GM18951 (cell line): ENCODE results near the gene CISD1.

Experiments
- POLR2A ChIP-seq: IDR thresholded peaks from 4 replicates; pipeline ENCODE4 v1.6.1; 2011; ENCODE audit warnings: mild to moderate bottlenecking; ENCODE audit not compliant: insufficient read length, insufficient read depth; ENCODE audit errors: extremely low read depth
- in situ Hi-C: fragments of 300-500 bp; cut with MboI; formaldehyde crosslinking; loops from one replicate; pipeline ENCODE4 v1.12.0; 2022; ENCODE audit warnings: low sequenced_read_pairs, mixed read lengths, inconsistent platforms; ENCODE audit not compliant: unreplicated experiment

CISD1 gene

GRCh38 chr10:58307676-58308075, 38.7 kb downstream of the CISD1 start:
- in situ Hi-C loops = no loop called here

GRCh38 chr10:58311026-58311425, 42.1 kb downstream of the CISD1 start:
- TF ChIP-seq POLR2A = no peak
- in situ Hi-C loops = no loop called here

More at GRCh38 chr10:58307676-58308075, 38.7 kb downstream of the CISD1 start:
- no peak for TF ChIP-seq POLR2A

- in situ Hi-C loops = no loop called here
- no peak for TF ChIP-seq POLR2A
Measured at GRCh38 chr10:58316874-58317273, 47.9 kb downstream of the CISD1 start.

- TF ChIP-seq POLR2A = no peak
- in situ Hi-C loops = no loop called here
Measured at GRCh38 chr10:58318346-58318745, 49.4 kb downstream of the CISD1 start.

GRCh38 chr10:58319599-58319998, 50.6 kb downstream of the CISD1 start:
- in situ Hi-C loops = no loop called here
- no peak for TF ChIP-seq POLR2A

GRCh38 chr10:58320351-58321049, 51.5 kb downstream of the CISD1 start:
- TF ChIP-seq POLR2A = no peak
- in situ Hi-C loops = no loop called here

- TF ChIP-seq POLR2A = no peak
- in situ Hi-C loops = no loop called here
Measured at GRCh38 chr10:58322072-58322834, 53.3 kb downstream of the CISD1 start.

- in situ Hi-C loops = no loop called here
- TF ChIP-seq POLR2A = no peak
Measured at GRCh38 chr10:58322835-58323209, 53.9 kb downstream of the CISD1 start.

GRCh38 chr10:58326967-58327381, 58.0 kb downstream of the CISD1 start:
- in situ Hi-C loops = no loop called here
- TF ChIP-seq POLR2A = no peak

GRCh38 chr10:58328233-58328632, 59.3 kb downstream of the CISD1 start:
- in situ Hi-C loops = no loop called here
- TF ChIP-seq POLR2A = no peak

- in situ Hi-C loops = no loop called here
- TF ChIP-seq POLR2A = no peak
Measured at GRCh38 chr10:58330431-58330830, 61.5 kb downstream of the CISD1 start.

- in situ Hi-C loops = no loop called here
- TF ChIP-seq POLR2A = no peak
Measured at GRCh38 chr10:58331646-58332045, 62.7 kb downstream of the CISD1 start.

GRCh38 chr10:58334817-58335305, 65.9 kb downstream of the CISD1 start, which contains the start of gene UBE2D1:
Gene UBE2D1, plus strand, starts transcription at chr10:58335006. Its CDS starts 196 bp downstream, at chr10:58335202.
- peak; percentile 98 for TF ChIP-seq POLR2A
- in situ Hi-C loops = no loop called here

GRCh38 chr10:58335306-58336005, 66.5 kb downstream of the CISD1 start:
- in situ Hi-C loops = no loop called here
- no peak for TF ChIP-seq POLR2A

GRCh38 chr10:58336242-58336641, 67.3 kb downstream of the CISD1 start:
- no peak for TF ChIP-seq POLR2A
- in situ Hi-C loops = no loop called here
